Ovary (tissue), 9 donors: ENCODE measurements around the gene PLAU. TPM values are rescaled to one million over a fixed set of nuclear protein-coding genes. Genes with fewer than 3 reads are reported as not detected.

Experiments used
- DNase-seq, 5 donors: peaks; one replicate each; pipeline ENCODE4 v3.0.0-alpha.2; 2019 to 2020
- H3K27ac ChIP-seq, 2 donors: fragments of 200-600 bp; one replicate each; pipeline versions ENCODE4 v1.5.1 to v1.8.0; 2019 to 2022
- H3K27me3 ChIP-seq: fragments of 200-600 bp; one replicate; pipeline ENCODE4 v1.8.0; 2022
- H3K36me3 ChIP-seq: fragments of 200-600 bp; sonication (generic); one replicate; pipeline ENCODE4 v1.5.1; 2019
- H3K4me1 ChIP-seq: one replicate; pipeline ENCODE4 v1.8.1; 2013; ENCODE audit warnings: mild to moderate bottlenecking, moderate library complexity; ENCODE audit not compliant: insufficient read depth
- H3K4me3 ChIP-seq: fragments of 200-600 bp; sonication (generic); one replicate; pipeline ENCODE4 v1.5.1; 2017
- H3K9me3 ChIP-seq, 2 donors: fragments of 200-600 bp in 1 of 2; sonication (generic) in 1 of 2; one replicate each; pipeline versions ENCODE4 v1.5.1 to v1.8.1; 2013 to 2019; ENCODE audit warnings: mild to moderate bottlenecking in 1 of 2, moderate library complexity in 1 of 2
- CTCF ChIP-seq, 3 donors: fragments of 450-650 bp in 2 of 3; fragments of 200-600 bp in 1 of 3; IDR thresholded peaks; one replicate each; pipeline versions ENCODE4 v1.5.1 to v1.8.0; 2016 to 2022; ENCODE audit warnings: antibody characterized with exemption in 3 of 3, mild to moderate bottlenecking in 1 of 3
- EP300 ChIP-seq: sonication (generic); formaldehyde crosslinking; IDR thresholded peaks from one replicate; pipeline ENCODE4 v1.6.1; 2017; ENCODE audit warnings: antibody characterized with exemption
- POLR2A ChIP-seq: fragments of 450-650 bp; IDR thresholded peaks from one replicate; pipeline ENCODE4 v1.6.1; 2017; ENCODE audit warnings: antibody characterized with exemption, mild to moderate bottlenecking, moderate library complexity
- WGBS, 3 donors: extraction: QIAGEN DNeasy Blood & Tissue Kit in 1 of 3; methylation state at CpG; one replicate each; pipeline versions ENCODE4 v1.1.5 to v1.1.7; 2013 to 2017; 5-methylcytosine and 5-hydroxymethylcytosine counted together
- intact Hi-C, 4 donors: fragments of 100-400 bp; cut with DNase I; formaldehyde crosslinking; loops; one replicate each; pipeline versions ENCODE4 v1.11.0 to v1.15.1; 2022 to 2023
- polyA plus RNA-seq, 2 donors: library from polyadenylated mRNA; stranded (reverse); fragments of 200-250 nt in 1 of 2; fragments of 350-450 nt in 1 of 2; fragmentation: Illumina TruSeq in 1 of 2; extraction: RNeasy Lipid Tissue Mini Kit (QIAGEN cat#74804) in 1 of 2; gene quantifications; one replicate each; pipeline ENCODE4 v1.2.3, GENCODE V29; 2013 to 2014
- total RNA-seq, 7 donors: library from RNA; depleted of rRNA in 2 of 7; stranded (reverse); fragments of >200 nt in 2 of 7; fragmentation: NEBNext Ultra II Directional in 3 of 7; extraction: Animal tissue kit (Norgen Biotek cat#: 25700) in 3 of 7; gene quantifications; one replicate each; pipeline versions ENCODE4 v1.1.0 to v1.2.4, GENCODE V29; 2016 to 2023
- donor health status: DM: no; HTN: no; CAD: no; lungs with moderate emphysema.
- donor health status: DM: no; HTN: no; CAD: no.
- donor health status: Bipolar disorder and iron deficiency.
- donor health status: DM: yes; HTN: yes; CAD: no.
- donor health status: DM: no; HTN: no; CAD: no.
- donor health status: DM: yes; HTN: yes; CAD: no.

PLAU gene
- total and polyA plus RNA-seq, 9 donors, result 0.24 to 12.6 (median 4.6) TPM

GRCh38 chr10:73931767-73932619 is 21.1 kb downstream of the PLAU start:
- H3K27ac ChIP-seq, result no peak overlapping the region
- TF ChIP-seq POLR2A, result no peak
- intact Hi-C loops, result no loop called here
- no peaks in the 10 kb centered on the region for H3K27me3 ChIP-seq
- no peak overlapping the region for H3K4me3 ChIP-seq
- H3K36me3 ChIP-seq, result no peaks in the 10 kb centered on the region
- H3K9me3 ChIP-seq, result no peaks in the 10 kb centered on the region
- WGBS, 3 donors, result 85 to 90% (median 87%) methylated on average over 13 of the region's 13 CpGs
- DNase-seq, result no peak
- no peaks in the 10 kb centered on the region for H3K4me1 ChIP-seq

GRCh38 chr10:73932620-73933112 is 21.7 kb downstream of the PLAU start:
- Histone ChIP-seq H3K4me1 (no peaks in the 10 kb centered on the region), H3K27me3 (no peaks in the 10 kb centered on the region), H3K27ac (no peak overlapping the region), H3K4me3 (no peak overlapping the region), H3K36me3 (no peaks in the 10 kb centered on the region), H3K9me3 (no peaks in the 10 kb centered on the region)
- no peak for DNase-seq
- intact Hi-C loops, result no loop called here
- TF ChIP-seq EP300 (no peak), CTCF (IDR thresholded peaks at IDR 0.05) (no peak), POLR2A (no peak)
- WGBS, 3 donors, result 94 to 97% (median 97%) methylated on average over 6 of the region's 6 CpGs

GRCh38 chr10:73934074-73934473 is 23.1 kb downstream of the PLAU start:
- WGBS, 3 donors, result 83 to 89% (median 84%) methylated on average over 4 of the region's 4 CpGs
- no peak for TF ChIP-seq POLR2A
- no peak for TF ChIP-seq CTCF (IDR thresholded peaks at IDR 0.05)
- no peak for TF ChIP-seq EP300
- Histone ChIP-seq H3K4me1 (no peaks in the 10 kb centered on the region), H3K9me3 (no peaks in the 10 kb centered on the region), H3K27ac (no peak overlapping the region), H3K27me3 (no peaks in the 10 kb centered on the region), H3K4me3 (no peak overlapping the region), H3K36me3 (no peaks in the 10 kb centered on the region)
- intact Hi-C loops, result no loop called here
- DNase-seq, result no peak

- Histone ChIP-seq H3K27me3 (no peaks in the 10 kb centered on the region), H3K4me1 (no peaks in the 10 kb centered on the region), H3K9me3 (no peaks in the 10 kb centered on the region), H3K27ac (no peak overlapping the region), H3K4me3 (no peak overlapping the region), H3K36me3 (no peaks in the 10 kb centered on the region)
- 55 to 83% (median 74%) methylated on average over 3 of the region's 3 CpGs for WGBS, 3 donors
- intact Hi-C loops, result loop anchor here in 2 of 4 donors (5.0 kb wide), 1 partner anchor 49 kb away; no protein-coding TSS in a partner anchor
- TF ChIP-seq POLR2A (no peak), CTCF (IDR thresholded peaks at IDR 0.05) (no peak), EP300 (no peak)
- no peak for DNase-seq
Measured at GRCh38 chr10:73935895-73936294, 25.0 kb downstream of the PLAU start.
